Loucy (cell line): Measurements from ENCODE around the gene ERG28.

ENCODE experiments used
- H2AFZ ChIP-seq: fragments of 200-600 bp; sonication (generic); 2 replicates; pipeline ENCODE4 v1.6.0; 2016; ENCODE audit warnings: antibody characterized with exemption, mild to moderate bottlenecking, low read length, moderate library complexity
- H3F3A ChIP-seq: fragments of 200-600 bp; 2 replicates; pipeline ENCODE4 v1.6.0; 2016; ENCODE audit warnings: antibody characterized with exemption, low read depth, mild to moderate bottlenecking
- H3K27me3 ChIP-seq: fragments of 200-600 bp; sonication (generic); 2 replicates; pipeline ENCODE4 v1.6.1; 2014; ENCODE audit warnings: low read length, mild to moderate bottlenecking; ENCODE audit not compliant: insufficient read depth, poor library complexity, severe bottlenecking
- H3K36me3 ChIP-seq: fragments of 200-600 bp; sonication (generic); 2 replicates; pipeline ENCODE4 v1.6.1; 2016; ENCODE audit warnings: low read length; ENCODE audit not compliant: insufficient read depth
- H3K4me1 ChIP-seq: fragments of 200-600 bp; sonication (generic); 2 replicates; pipeline ENCODE4 v1.5.1; 2014; ENCODE audit warnings: low read length, mild to moderate bottlenecking; ENCODE audit not compliant: insufficient read depth, poor library complexity, severe bottlenecking
- H3K4me2 ChIP-seq: fragments of 200-600 bp; sonication (generic); 2 replicates; pipeline ENCODE4 v1.6.0; 2014; ENCODE audit warnings: antibody characterized with exemption, low read length, low read depth, mild to moderate bottlenecking; ENCODE audit not compliant: poor library complexity, severe bottlenecking
- H3K4me3 ChIP-seq: fragments of 200-600 bp; sonication (generic); 2 replicates; pipeline ENCODE4 v1.5.1; 2014; ENCODE audit warnings: low read length, mild to moderate bottlenecking, mixed read lengths; ENCODE audit not compliant: poor library complexity, severe bottlenecking
- H3K79me2 ChIP-seq: fragments of 200-600 bp; sonication (generic); 2 replicates; pipeline ENCODE4 v1.6.1; 2014; ENCODE audit warnings: low read length; ENCODE audit not compliant: insufficient read depth
- H3K9ac ChIP-seq: fragments of 200-600 bp; sonication (generic); 2 replicates; pipeline ENCODE4 v1.6.0; 2014; ENCODE audit warnings: mild to moderate bottlenecking, low read depth, low read length, moderate library complexity; ENCODE audit not compliant: poor library complexity, severe bottlenecking
- H3K9me2 ChIP-seq: fragments of 200-600 bp; sonication (generic); replicated peaks from 2 replicates; pipeline ENCODE4 v1.6.1; 2016; ENCODE audit warnings: low read depth, low read length, mixed read lengths
- H3K9me3 ChIP-seq: fragments of 200-600 bp; sonication (generic); 2 replicates; pipeline ENCODE4 v1.6.1; 2014; ENCODE audit warnings: mild to moderate bottlenecking, antibody characterized with exemption, low read length, low read depth; ENCODE audit not compliant: insufficient read depth
- H4K20me1 ChIP-seq: fragments of 200-600 bp; sonication (generic); 2 replicates; pipeline ENCODE4 v1.6.0; 2014; ENCODE audit warnings: antibody characterized with exemption, low read length, mild to moderate bottlenecking; ENCODE audit not compliant: insufficient read depth, poor library complexity, severe bottlenecking
- CTCF ChIP-seq: fragments of 200-600 bp; sonication (generic); conservative IDR thresholded peaks from 2 replicates; pipeline ENCODE4 v1.5.1; 2014; ENCODE audit warnings: mild to moderate bottlenecking, antibody characterized with exemption, low read length
- EZH2phosphoT487 ChIP-seq: fragments of 200-600 bp; IDR thresholded peaks from 2 replicates; pipeline ENCODE4 v1.6.1; 2018; ENCODE audit warnings: antibody characterized with exemption, mild to moderate bottlenecking, moderate library complexity, borderline replicate concordance

Gene ERG28

GRCh38 chr14:75645056-75645455, 15.6 kb downstream of the ERG28 start:
- H3K9me3 ChIP-seq: no peaks in the 10 kb centered on the region
- H3K4me2 ChIP-seq: no peak overlapping the region
- H3K36me3 ChIP-seq: peaks cover 16% of the 10 kb centered on the region; the same call in 1 of the 2 replicates
- H3K9ac ChIP-seq: no peak overlapping the region
- no peak for TF ChIP-seq CTCF
- no peak for TF ChIP-seq EZH2phosphoT487
- H3K9me2 ChIP-seq: no peaks in the 10 kb centered on the region
- H4K20me1 ChIP-seq: no peaks in the 10 kb centered on the region
- no peak overlapping the region for H3K4me3 ChIP-seq
- H3K27me3 ChIP-seq: no peaks in the 10 kb centered on the region
- no peak overlapping the region for H2AFZ ChIP-seq
- H3K79me2 ChIP-seq: no peaks in the 10 kb centered on the region
- H3K4me1 ChIP-seq: no peaks in the 10 kb centered on the region
- no peaks in the 10 kb centered on the region for H3F3A ChIP-seq

GRCh38 chr14:75643985-75644384, 16.7 kb downstream of the ERG28 start:
- TF ChIP-seq CTCF (no peak), EZH2phosphoT487 (no peak)
- no peaks in the 10 kb centered on the region for H3K79me2 ChIP-seq
- no peak overlapping the region for H3K9ac ChIP-seq
- no peaks in the 10 kb centered on the region for H4K20me1 ChIP-seq
- H2AFZ ChIP-seq: no peak overlapping the region
- no peaks in the 10 kb centered on the region for H3K9me3 ChIP-seq
- no peaks in the 10 kb centered on the region for H3K27me3 ChIP-seq
- peaks cover 6% of the 10 kb centered on the region; the same call in 1 of the 2 replicates for H3K36me3 ChIP-seq
- H3F3A ChIP-seq: no peaks in the 10 kb centered on the region
- no peak overlapping the region for H3K4me3 ChIP-seq
- no peaks in the 10 kb centered on the region for H3K4me1 ChIP-seq
- H3K9me2 ChIP-seq: no peaks in the 10 kb centered on the region
- no peak overlapping the region for H3K4me2 ChIP-seq

GRCh38 chr14:75640876-75641275, 19.8 kb downstream of the ERG28 start:
- no peaks in the 10 kb centered on the region for H3K27me3 ChIP-seq
- no peak overlapping the region for H2AFZ ChIP-seq
- H3K4me3 ChIP-seq: no peak overlapping the region
- H3K4me2 ChIP-seq: no peak overlapping the region
- TF ChIP-seq EZH2phosphoT487 (no peak), CTCF (no peak)
- no peaks in the 10 kb centered on the region for H4K20me1 ChIP-seq
- no peak overlapping the region for H3K9ac ChIP-seq
- no peaks in the 10 kb centered on the region for H3F3A ChIP-seq
- H3K9me2 ChIP-seq: no peaks in the 10 kb centered on the region
- H3K4me1 ChIP-seq: no peaks in the 10 kb centered on the region
- no peaks in the 10 kb centered on the region for H3K9me3 ChIP-seq
- H3K36me3 ChIP-seq: no peaks in the 10 kb centered on the region
- H3K79me2 ChIP-seq: no peaks in the 10 kb centered on the region
